Fibroblast of villous mesenchyme (primary cell): Measurements from ENCODE around the gene CUEDC1. TPM values are rescaled to one million over a fixed set of nuclear protein-coding genes. Genes with fewer than 3 reads are reported as not detected.
A peak's percentile ranks its signal among the peaks of the same experiment; 100 is the strongest.

Source experiments
- DNase-seq: peaks from one replicate; pipeline ENCODE4 v3.0.0-alpha.2; 2010; ENCODE audit warnings: low read depth
- H3K4me3 ChIP-seq: 2 replicates; pipeline ENCODE4 v1.5.1; 2011; ENCODE audit warnings: low read depth, mild to moderate bottlenecking, low read length
- total RNA-seq: library from RNA; depleted of rRNA; stranded (reverse); fragments of >200 nt; gene quantifications from 2 replicates; pipeline ENCODE4 v1.2.3, GENCODE V29; 2012
- TF ChIP-seq, protein P1 (sequence below): IDR thresholded peaks from 2 replicates; pipeline ENCODE4 v1.5.1; 2012; ENCODE audit warnings: low read depth, mild to moderate bottlenecking, low read length; ENCODE audit not compliant: insufficient read depth

CUEDC1 gene
- total RNA-seq, 1 donor = 21.6 TPM

DNA sequence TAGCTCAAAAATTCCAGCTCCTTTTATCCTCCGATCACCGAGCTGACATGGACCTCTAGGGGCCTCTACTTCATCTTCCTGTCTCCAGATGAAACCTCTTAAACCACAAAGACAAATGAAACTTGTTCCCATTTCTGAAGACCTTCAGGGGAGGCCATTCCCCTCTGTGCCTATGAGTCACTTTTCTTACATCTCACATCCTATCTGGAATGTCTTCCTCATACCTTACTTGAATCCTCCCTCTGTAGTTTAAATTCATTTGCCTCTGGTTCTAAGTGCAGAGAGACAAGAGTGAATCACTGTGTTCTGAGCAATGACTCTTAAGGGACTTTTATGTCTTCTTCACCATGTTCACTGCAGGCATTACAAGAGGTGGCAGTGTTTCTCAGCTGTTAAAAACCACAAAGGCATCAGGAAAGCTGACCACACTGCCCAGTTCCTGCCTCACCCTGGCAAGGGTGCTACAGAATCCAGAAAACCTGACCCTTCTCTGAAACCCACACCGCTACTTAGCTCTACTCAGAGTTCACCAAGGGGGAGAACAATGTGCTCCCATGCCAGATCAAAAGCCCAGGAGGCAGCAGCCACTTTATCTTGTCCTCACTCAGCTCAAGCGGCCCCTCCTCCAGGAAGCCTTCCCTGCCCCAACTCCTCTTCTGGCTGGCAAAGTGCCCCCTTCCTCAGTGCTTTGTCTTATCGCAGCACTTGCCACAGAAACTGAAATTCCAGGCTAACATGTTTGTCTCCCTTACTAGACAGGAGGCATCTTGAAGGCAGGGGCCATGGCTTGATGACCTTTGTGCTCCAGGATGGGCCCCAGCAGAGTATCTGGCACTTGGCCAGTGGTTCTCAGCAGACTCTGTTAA lies 6.4 kb downstream of the CUEDC1 start:
- TF ChIP-seq, protein P1, sequence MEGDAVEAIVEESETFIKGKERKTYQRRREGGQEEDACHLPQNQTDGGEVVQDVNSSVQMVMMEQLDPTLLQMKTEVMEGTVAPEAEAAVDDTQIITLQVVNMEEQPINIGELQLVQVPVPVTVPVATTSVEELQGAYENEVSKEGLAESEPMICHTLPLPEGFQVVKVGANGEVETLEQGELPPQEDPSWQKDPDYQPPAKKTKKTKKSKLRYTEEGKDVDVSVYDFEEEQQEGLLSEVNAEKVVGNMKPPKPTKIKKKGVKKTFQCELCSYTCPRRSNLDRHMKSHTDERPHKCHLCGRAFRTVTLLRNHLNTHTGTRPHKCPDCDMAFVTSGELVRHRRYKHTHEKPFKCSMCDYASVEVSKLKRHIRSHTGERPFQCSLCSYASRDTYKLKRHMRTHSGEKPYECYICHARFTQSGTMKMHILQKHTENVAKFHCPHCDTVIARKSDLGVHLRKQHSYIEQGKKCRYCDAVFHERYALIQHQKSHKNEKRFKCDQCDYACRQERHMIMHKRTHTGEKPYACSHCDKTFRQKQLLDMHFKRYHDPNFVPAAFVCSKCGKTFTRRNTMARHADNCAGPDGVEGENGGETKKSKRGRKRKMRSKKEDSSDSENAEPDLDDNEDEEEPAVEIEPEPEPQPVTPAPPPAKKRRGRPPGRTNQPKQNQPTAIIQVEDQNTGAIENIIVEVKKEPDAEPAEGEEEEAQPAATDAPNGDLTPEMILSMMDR = peak; percentile 6
- H3K4me3 ChIP-seq = no peak overlapping the region
- peak; percentile 92 for DNase-seq

DNA sequence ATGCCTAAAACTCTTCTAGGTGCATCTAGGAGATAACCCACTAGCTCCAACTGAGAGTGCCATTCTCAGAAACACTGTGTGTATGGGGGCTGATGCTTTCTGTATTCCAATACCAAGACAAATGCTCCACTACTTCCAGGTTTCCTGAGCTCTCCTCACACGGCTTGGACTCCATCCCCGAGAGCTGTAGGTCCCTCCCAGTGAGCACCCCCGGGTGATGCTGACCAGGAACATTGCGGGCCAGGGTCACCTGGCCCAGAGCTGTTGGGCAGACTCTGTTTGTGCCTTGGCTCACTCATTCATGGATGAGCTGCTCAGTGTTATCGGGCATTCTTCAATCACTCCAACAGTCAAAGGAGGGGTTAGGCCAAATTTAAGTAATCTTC lies 7.0 kb downstream of the CUEDC1 start:
- DNase-seq = no peak
- TF ChIP-seq, protein P1 = no peak
- no peak overlapping the region for H3K4me3 ChIP-seq

DNA sequence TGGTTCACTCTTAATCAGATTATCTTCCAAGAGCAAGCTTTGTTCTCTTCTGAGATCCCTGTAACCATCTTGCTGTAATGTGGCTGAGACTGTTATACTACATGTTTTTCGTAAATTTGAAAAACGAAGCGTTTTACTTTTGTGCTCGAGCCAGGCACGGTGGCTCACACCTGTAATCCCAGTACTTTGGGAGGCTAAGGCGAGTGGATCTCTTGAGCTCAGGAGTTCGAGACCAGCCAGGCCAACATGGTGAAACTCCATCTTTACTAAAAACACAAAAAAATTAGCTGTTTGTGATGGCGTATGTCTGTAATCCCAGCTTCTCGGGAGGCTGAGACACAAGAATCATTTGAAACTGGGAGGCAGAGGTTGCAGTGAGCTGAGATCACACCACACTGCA lies 7.8 kb downstream of the CUEDC1 start:
- no peak for DNase-seq
- no peak overlapping the region for H3K4me3 ChIP-seq
- TF ChIP-seq, protein P1 = no peak

DNA sequence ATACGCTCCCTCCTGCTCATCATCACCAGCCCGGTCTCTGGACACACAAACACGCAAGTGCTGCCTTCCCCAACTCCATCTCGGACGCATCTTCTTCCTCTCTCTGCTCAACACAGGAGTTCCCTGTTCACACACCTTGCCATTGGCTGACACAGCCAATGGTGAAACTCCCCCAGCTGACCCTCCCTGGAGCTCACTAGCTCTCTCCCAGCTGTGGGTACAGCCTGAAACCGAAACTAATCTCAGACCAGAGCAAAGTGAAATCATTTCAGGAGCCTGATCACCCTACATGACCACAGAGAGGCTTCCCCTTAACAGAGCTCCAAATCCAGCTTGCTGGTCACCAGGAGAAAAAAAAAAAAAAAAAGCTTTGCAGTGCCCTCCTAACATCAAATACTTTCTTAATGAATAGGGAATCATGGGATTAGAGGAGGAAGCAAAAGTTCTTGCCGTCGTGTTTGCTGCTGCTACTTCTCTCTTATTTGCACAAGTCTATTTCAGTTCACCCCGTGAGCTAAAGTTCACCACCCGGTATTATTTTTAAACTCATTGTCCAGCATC lies 8.3 kb downstream of the CUEDC1 start:
- TF ChIP-seq, protein P1 = no peak
- DNase-seq = peak; percentile 91
- H3K4me3 ChIP-seq = peak overlapping the region; percentile 26

DNA sequence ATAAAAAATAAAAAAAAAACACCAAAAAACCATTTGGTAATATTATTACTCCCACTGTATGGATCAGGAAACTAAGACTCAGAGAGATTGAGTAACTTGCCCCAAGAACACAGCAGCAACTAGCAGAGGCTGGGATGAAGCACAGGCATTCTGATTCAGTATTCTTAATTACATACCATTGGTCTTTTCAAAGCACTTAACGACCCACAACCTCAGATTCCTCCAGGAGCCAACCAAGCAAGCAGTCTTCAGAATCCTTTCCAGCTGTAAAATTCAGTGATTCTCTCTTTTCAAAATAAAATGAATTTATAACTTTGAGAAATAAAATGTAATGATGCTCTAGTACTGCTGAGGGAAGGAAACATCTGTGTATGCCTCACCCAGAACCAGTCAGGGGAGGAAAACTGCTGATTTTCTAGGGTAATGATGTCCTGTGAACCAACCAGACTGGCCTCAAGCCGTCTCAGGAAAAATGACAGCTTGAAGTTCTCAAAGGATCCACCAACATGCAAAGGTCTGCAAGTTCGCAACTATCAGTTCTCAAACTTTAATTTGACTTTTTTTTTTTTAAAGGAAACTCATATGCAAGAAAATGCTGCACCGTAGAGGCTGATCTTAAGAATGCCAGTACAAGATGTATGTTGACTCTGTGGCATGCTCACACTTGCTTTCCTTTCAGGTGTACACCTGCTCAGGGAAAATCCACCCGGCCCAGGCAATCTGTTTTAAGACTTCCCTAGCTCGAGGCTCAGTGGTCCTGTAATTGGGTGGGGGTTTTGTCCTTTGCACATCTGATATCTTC lies 9.0 kb downstream of the CUEDC1 start:
- TF ChIP-seq, protein P1 = no peak
- peak overlapping the region; percentile 26 for H3K4me3 ChIP-seq
- DNase-seq = peak; percentile 70

DNA sequence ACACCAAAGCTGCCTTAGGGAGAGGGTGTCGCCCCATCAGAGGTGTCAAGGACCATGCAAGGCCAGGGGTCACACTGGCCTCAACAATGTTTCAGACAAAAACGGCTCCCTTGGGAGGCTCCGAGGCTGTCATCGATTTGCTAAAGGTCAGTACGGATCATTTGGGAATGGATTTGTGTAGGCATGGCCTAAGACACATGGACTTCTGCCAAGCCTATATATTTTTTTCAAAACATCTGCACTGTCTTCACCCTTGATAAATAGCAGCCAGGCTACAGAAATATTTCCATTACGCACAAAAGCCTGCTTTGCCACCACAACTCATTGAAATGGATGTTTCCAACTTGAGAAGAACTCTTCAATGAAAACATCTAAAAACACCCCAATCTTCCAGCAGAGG lies 10.3 kb downstream of the CUEDC1 start:
- peak; percentile 85 for DNase-seq
- H3K4me3 ChIP-seq = no peak overlapping the region
- TF ChIP-seq, protein P1 = no peak
